ENCODE measurements around the gene PDXP. TPM values are rescaled to one million over a fixed set of nuclear protein-coding genes. Genes with fewer than 3 reads are reported as not detected.

Gene PDXP
- total RNA-seq, 1 experiment from 2014 or later, result 17.6 TPM

- TF ChIP-seq TCF7L2 (IDR thresholded peaks at IDR 0.05; ENCODE audit: low read depth, low read length) (no peak), CTCF (IDR thresholded peaks at IDR 0.05) (no peak), POLR2AphosphoS5 (IDR thresholded peaks at IDR 0.05; ENCODE audit: low read depth, low read length) (no peak), SIN3A (IDR thresholded peaks at IDR 0.05; ENCODE audit: borderline replicate concordance, insufficient read depth, low read depth, low read length) (no peak)
- TF ChIP-seq, protein P1, sequence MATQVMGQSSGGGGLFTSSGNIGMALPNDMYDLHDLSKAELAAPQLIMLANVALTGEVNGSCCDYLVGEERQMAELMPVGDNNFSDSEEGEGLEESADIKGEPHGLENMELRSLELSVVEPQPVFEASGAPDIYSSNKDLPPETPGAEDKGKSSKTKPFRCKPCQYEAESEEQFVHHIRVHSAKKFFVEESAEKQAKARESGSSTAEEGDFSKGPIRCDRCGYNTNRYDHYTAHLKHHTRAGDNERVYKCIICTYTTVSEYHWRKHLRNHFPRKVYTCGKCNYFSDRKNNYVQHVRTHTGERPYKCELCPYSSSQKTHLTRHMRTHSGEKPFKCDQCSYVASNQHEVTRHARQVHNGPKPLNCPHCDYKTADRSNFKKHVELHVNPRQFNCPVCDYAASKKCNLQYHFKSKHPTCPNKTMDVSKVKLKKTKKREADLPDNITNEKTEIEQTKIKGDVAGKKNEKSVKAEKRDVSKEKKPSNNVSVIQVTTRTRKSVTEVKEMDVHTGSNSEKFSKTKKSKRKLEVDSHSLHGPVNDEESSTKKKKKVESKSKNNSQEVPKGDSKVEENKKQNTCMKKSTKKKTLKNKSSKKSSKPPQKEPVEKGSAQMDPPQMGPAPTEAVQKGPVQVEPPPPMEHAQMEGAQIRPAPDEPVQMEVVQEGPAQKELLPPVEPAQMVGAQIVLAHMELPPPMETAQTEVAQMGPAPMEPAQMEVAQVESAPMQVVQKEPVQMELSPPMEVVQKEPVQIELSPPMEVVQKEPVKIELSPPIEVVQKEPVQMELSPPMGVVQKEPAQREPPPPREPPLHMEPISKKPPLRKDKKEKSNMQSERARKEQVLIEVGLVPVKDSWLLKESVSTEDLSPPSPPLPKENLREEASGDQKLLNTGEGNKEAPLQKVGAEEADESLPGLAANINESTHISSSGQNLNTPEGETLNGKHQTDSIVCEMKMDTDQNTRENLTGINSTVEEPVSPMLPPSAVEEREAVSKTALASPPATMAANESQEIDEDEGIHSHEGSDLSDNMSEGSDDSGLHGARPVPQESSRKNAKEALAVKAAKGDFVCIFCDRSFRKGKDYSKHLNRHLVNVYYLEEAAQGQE (IDR thresholded peaks at IDR 0.05; ENCODE audit: insufficient read depth in 1 of 2, low read depth in 2 of 2, low read length in 1 of 2), result no peak
- H3K36me3 ChIP-seq (ENCODE audit: control insufficient read depth, insufficient read depth, low read length), result no peaks in the 10 kb centered on the region
- in situ Hi-C loops (cut with HindIII; ENCODE audit: low pct_unique_long_range_greater_than_20kb, low sequenced_read_pairs), result no loop called here
- H3K4me1 ChIP-seq (ENCODE audit: control insufficient read depth, insufficient read depth, low read length), result no peaks in the 10 kb centered on the region
- DNase-seq (ENCODE audit: low read depth, low spot score) (no peak), ATAC-seq (no peak)
- ChIA-PET POLR2A (no interaction called here), CTCF (interaction anchor here (1.2 kb wide), 1 partner anchor 8 kb away, joined by 3 read pairs; no protein-coding TSS in a partner anchor)
- no peaks in the 10 kb centered on the region for H3K9me3 ChIP-seq (ENCODE audit: control insufficient read depth, insufficient read depth, low read depth, low read length)
- no peak overlapping the region for H3K4me3 ChIP-seq (ENCODE audit: low read depth in 2 of 2, low read length in 2 of 2)
- intact Hi-C loops (cut with micrococcal nuclease; ENCODE audit: unreplicated experiment), result no loop called here
- no peaks in the 10 kb centered on the region for H3K27me3 ChIP-seq (ENCODE audit: control insufficient read depth, insufficient read depth, low read length)
- no TSS peak for BruUV-seq (replicated peaks)
- no peak overlapping the region for H3K27ac ChIP-seq (ENCODE audit: low read length)
Observed at GRCh38 chr22:37626144-37626543, 32.4 kb upstream of the PDXP start.

- no TSS peak for BruUV-seq (replicated peaks)
- DNase-seq (ENCODE audit: low read depth, low spot score), result no peak
- Histone ChIP-seq H3K4me3 (ENCODE audit: low read depth in 2 of 2, low read length in 2 of 2) (no peak overlapping the region), H3K36me3 (ENCODE audit: control insufficient read depth, insufficient read depth, low read length) (no peaks in the 10 kb centered on the region), H3K9me3 (ENCODE audit: control insufficient read depth, insufficient read depth, low read depth, low read length) (no peaks in the 10 kb centered on the region), H3K27ac (ENCODE audit: low read length) (no peak overlapping the region), H3K27me3 (ENCODE audit: control insufficient read depth, insufficient read depth, low read length) (no peaks in the 10 kb centered on the region), H3K4me1 (ENCODE audit: control insufficient read depth, insufficient read depth, low read length) (no peaks in the 10 kb centered on the region)
- intact Hi-C loops (cut with micrococcal nuclease; ENCODE audit: unreplicated experiment) (no loop called here), in situ Hi-C loops (cut with HindIII; ENCODE audit: low pct_unique_long_range_greater_than_20kb, low sequenced_read_pairs) (no loop called here)
- POLR2A ChIA-PET, result no interaction called here
- TF ChIP-seq, protein P1 (IDR thresholded peaks at IDR 0.05; ENCODE audit: insufficient read depth in 1 of 2, low read depth in 2 of 2, low read length in 1 of 2), result no peak
- TF ChIP-seq POLR2AphosphoS5 (IDR thresholded peaks at IDR 0.05; ENCODE audit: low read depth, low read length) (no peak), CTCF (IDR thresholded peaks at IDR 0.05) (no peak), TCF7L2 (IDR thresholded peaks at IDR 0.05; ENCODE audit: low read depth, low read length) (no peak), SIN3A (IDR thresholded peaks at IDR 0.05; ENCODE audit: borderline replicate concordance, insufficient read depth, low read depth, low read length) (no peak)
- no peak for ATAC-seq
- CTCF ChIA-PET, result interaction anchor here (1.2 kb wide), 1 partner anchor 8 kb away, joined by 3 read pairs; no protein-coding TSS in a partner anchor
Observed at GRCh38 chr22:37626556-37627075, 31.9 kb upstream of the PDXP start.

All from Panc1 (cell line).